ENCODE measurements around the gene LRCH4.

The LRCH4 gene

GRCh38 chr7:100582041-100582579 is 3.8 kb downstream of the LRCH4 start:
- no peaks in the 10 kb centered on the region for H3K9me3 ChIP-seq (ENCODE audit: low read depth, low read length)
- peaks cover 26% of the 10 kb centered on the region for H3K36me3 ChIP-seq (ENCODE audit: insufficient read depth, low read length)
- H3K27ac ChIP-seq: no peak overlapping the region
- TF ChIP-seq EZH2 (IDR thresholded peaks at IDR 0.05) (no peak), POLR2AphosphoS5 (IDR thresholded peaks at IDR 0.05; ENCODE audit: borderline replicate concordance, low read depth, low read length) (no peak), FOXP2 (optimal IDR thresholded peaks at IDR 0.05; ENCODE audit: control extremely low read depth, extremely low read length, insufficient read depth) (no peak)
- no peak overlapping the region for H3K4me3 ChIP-seq
- DNase-seq (ENCODE audit: low read depth, low spot score): no peak
- no peak overlapping the region for H3K9ac ChIP-seq (ENCODE audit: insufficient read length)

GRCh38 chr7:100580466-100581283 is 5.3 kb downstream of the LRCH4 start:
- DNase-seq (ENCODE audit: low read depth, low spot score): no peak
- Histone ChIP-seq H3K9ac (ENCODE audit: insufficient read length) (no peak overlapping the region), H3K27ac (no peak overlapping the region), H3K36me3 (ENCODE audit: insufficient read depth, low read length) (peaks cover 29% of the 10 kb centered on the region), H3K9me3 (ENCODE audit: low read depth, low read length) (no peaks in the 10 kb centered on the region), H3K4me3 (no peak overlapping the region)
- TF ChIP-seq POLR2AphosphoS5 (IDR thresholded peaks at IDR 0.05; ENCODE audit: borderline replicate concordance, low read depth, low read length) (no peak), EZH2 (IDR thresholded peaks at IDR 0.05) (no peak), FOXP2 (optimal IDR thresholded peaks at IDR 0.05; ENCODE audit: control extremely low read depth, extremely low read length, insufficient read depth) (no peak)

DNA sequence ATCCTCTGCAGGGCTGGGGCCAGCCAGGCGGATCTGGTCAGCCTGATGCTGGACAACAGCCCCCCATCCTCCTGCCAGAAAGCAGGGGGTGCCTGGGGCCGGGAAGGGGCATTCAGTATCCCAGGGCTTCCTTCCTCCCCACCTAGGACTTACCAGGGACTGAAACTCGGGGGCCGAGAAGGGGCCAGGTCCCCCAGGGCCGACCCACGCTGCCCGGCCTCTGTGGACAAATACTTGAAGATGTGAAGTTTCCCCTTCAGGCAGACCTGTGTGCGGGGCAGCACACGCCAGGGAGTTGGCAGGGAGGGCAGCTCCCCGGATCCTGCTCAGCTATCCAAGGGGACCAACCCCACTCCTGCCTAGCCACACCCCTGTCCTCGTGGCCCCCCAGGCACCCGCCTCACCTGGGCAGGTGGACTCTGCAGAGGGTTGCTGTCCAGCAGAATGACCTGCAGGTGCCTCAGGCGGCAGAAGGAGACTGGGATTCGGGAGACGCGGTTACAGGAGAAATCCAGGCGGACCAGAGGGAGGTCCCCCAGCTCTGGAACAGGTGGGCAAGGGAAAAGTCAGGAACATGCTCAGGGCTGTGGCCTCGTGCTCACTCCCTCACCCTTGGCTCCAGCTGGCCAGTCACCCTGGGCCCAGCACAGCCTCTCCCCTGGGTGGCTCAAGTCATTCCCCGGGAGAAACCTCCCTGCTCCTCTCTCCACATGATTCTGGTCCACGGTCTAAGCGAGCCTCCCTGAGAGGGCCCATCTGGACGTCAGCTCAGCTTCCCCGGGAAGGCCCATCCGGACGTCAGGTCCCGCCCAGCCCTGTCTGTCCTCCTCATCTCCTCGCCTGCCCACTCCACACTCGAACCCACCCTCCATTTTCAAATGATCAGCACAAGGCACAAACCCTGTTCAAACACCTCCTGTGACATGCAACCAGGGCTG is 7.4 kb downstream of the LRCH4 start:
- Histone ChIP-seq H3K4me3 (no peak overlapping the region), H3K9me3 (ENCODE audit: low read depth, low read length) (no peaks in the 10 kb centered on the region), H3K9ac (ENCODE audit: insufficient read length) (no peak overlapping the region), H3K27ac (no peak overlapping the region), H3K36me3 (ENCODE audit: insufficient read depth, low read length) (peaks cover 29% of the 10 kb centered on the region)
- no peak for TF ChIP-seq FOXP2 (optimal IDR thresholded peaks at IDR 0.05; ENCODE audit: control extremely low read depth, extremely low read length, insufficient read depth)
- TF ChIP-seq POLR2AphosphoS5 (IDR thresholded peaks at IDR 0.05; ENCODE audit: borderline replicate concordance, low read depth, low read length): no peak
- no peak for TF ChIP-seq EZH2 (IDR thresholded peaks at IDR 0.05)
- no peak for DNase-seq (ENCODE audit: low read depth, low spot score)

- H3K36me3 ChIP-seq (ENCODE audit: insufficient read depth, low read length): peaks cover 29% of the 10 kb centered on the region
- no peak overlapping the region for H3K27ac ChIP-seq
- DNase-seq (ENCODE audit: low read depth, low spot score): no peak
- no peak overlapping the region for H3K4me3 ChIP-seq
- no peaks in the 10 kb centered on the region for H3K9me3 ChIP-seq (ENCODE audit: low read depth, low read length)
- no peak overlapping the region for H3K9ac ChIP-seq (ENCODE audit: insufficient read length)
- TF ChIP-seq EZH2 (IDR thresholded peaks at IDR 0.05) (no peak), POLR2AphosphoS5 (IDR thresholded peaks at IDR 0.05; ENCODE audit: borderline replicate concordance, low read depth, low read length) (no peak), FOXP2 (optimal IDR thresholded peaks at IDR 0.05; ENCODE audit: control extremely low read depth, extremely low read length, insufficient read depth) (no peak)
These were observed 8.4 kb downstream of the LRCH4 start for GRCh38 chr7:100577507-100577906.

DNA sequence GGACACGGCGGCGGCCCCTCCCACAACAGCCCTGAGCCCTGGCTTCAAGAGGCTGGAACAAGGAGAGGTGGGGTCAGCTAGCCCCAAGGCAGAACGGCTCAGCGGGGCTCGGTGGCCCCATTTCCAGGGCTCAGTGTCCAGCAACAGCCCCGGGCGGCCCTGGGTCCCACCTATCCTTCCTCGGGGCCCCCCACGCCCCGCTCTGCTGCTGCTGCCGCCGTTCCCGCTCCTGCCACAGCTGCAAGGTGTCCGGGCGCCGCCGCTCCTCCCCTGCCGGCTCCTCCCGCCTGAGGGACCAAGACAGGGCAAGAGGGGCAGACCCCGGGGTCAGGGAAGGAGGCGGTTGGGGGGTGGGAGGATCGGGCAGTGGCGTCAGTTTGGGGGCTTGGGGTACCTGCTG is 8.8 kb downstream of the LRCH4 start:
- H3K9ac ChIP-seq (ENCODE audit: insufficient read length): no peak overlapping the region
- DNase-seq (ENCODE audit: low read depth, low spot score): no peak
- no peaks in the 10 kb centered on the region for H3K9me3 ChIP-seq (ENCODE audit: low read depth, low read length)
- no peak for TF ChIP-seq EZH2 (IDR thresholded peaks at IDR 0.05)
- TF ChIP-seq FOXP2 (optimal IDR thresholded peaks at IDR 0.05; ENCODE audit: control extremely low read depth, extremely low read length, insufficient read depth): no peak
- TF ChIP-seq POLR2AphosphoS5 (IDR thresholded peaks at IDR 0.05; ENCODE audit: borderline replicate concordance, low read depth, low read length): no peak
- no peak overlapping the region for H3K4me3 ChIP-seq
- no peak overlapping the region for H3K27ac ChIP-seq
- H3K36me3 ChIP-seq (ENCODE audit: insufficient read depth, low read length): peaks cover 27% of the 10 kb centered on the region

- Histone ChIP-seq H3K9ac (ENCODE audit: insufficient read length) (no peak overlapping the region), H3K4me3 (no peak overlapping the region), H3K36me3 (ENCODE audit: insufficient read depth, low read length) (peaks cover 22% of the 10 kb centered on the region), H3K27ac (no peak overlapping the region), H3K9me3 (ENCODE audit: low read depth, low read length) (no peaks in the 10 kb centered on the region)
- no peak for DNase-seq (ENCODE audit: low read depth, low spot score)
- TF ChIP-seq EZH2 (IDR thresholded peaks at IDR 0.05) (no peak), FOXP2 (optimal IDR thresholded peaks at IDR 0.05; ENCODE audit: control extremely low read depth, extremely low read length, insufficient read depth) (no peak), POLR2AphosphoS5 (IDR thresholded peaks at IDR 0.05; ENCODE audit: borderline replicate concordance, low read depth, low read length) (no peak)
These were observed 9.4 kb downstream of the LRCH4 start for GRCh38 chr7:100576384-100576993.

- H3K9ac ChIP-seq (ENCODE audit: insufficient read length): no peak overlapping the region
- no peak overlapping the region for H3K27ac ChIP-seq
- DNase-seq (ENCODE audit: low read depth, low spot score): no peak
- TF ChIP-seq FOXP2 (optimal IDR thresholded peaks at IDR 0.05; ENCODE audit: control extremely low read depth, extremely low read length, insufficient read depth) (no peak), POLR2AphosphoS5 (IDR thresholded peaks at IDR 0.05; ENCODE audit: borderline replicate concordance, low read depth, low read length) (no peak), EZH2 (IDR thresholded peaks at IDR 0.05) (no peak)
- no peak overlapping the region for H3K4me3 ChIP-seq
- H3K9me3 ChIP-seq (ENCODE audit: low read depth, low read length): no peaks in the 10 kb centered on the region
- peaks cover 16% of the 10 kb centered on the region for H3K36me3 ChIP-seq (ENCODE audit: insufficient read depth, low read length)
These were observed 10.1 kb downstream of the LRCH4 start for GRCh38 chr7:100575746-100576383.

Data from SK-N-MC (cell line).